ENCODE measurements around the gene SH3BP2.

SH3BP2 gene

GRCh38 chr4:2809610-2810180 is 16.8 kb downstream of the SH3BP2 start:
- FAIRE-seq (no peak), DNase-seq (ENCODE audit: insufficient read length, low spot score) (no peak)

GRCh38 chr4:2810388-2810787 is 17.5 kb downstream of the SH3BP2 start:
- TF ChIP-seq TAF1 (IDR thresholded peaks at IDR 0.05; ENCODE audit: low read depth, low read length): no peak
- DNase-seq (ENCODE audit: insufficient read length, low spot score) (no peak), FAIRE-seq (no peak)

More at GRCh38 chr4:2809610-2810180, 16.8 kb downstream of the SH3BP2 start:
- TF ChIP-seq SPI1 (IDR thresholded peaks at IDR 0.05; ENCODE audit: low read depth, low read length) (no peak), POLR2AphosphoS5 (IDR thresholded peaks at IDR 0.05; ENCODE audit: low read depth, low read length) (no peak), POU2F2 (IDR thresholded peaks at IDR 0.05; ENCODE audit: low read depth, low read length) (no peak), PAX5 (IDR thresholded peaks at IDR 0.05; ENCODE audit: insufficient read depth, low read length, severe bottlenecking) (no peak), TAF1 (IDR thresholded peaks at IDR 0.05; ENCODE audit: low read depth, low read length) (no peak), POLR2A (IDR thresholded peaks at IDR 0.05; ENCODE audit: low read depth, low read length) (no peak)

- TF ChIP-seq POLR2AphosphoS5 (IDR thresholded peaks at IDR 0.05; ENCODE audit: low read depth, low read length): no peak
- TF ChIP-seq TAF1 (IDR thresholded peaks at IDR 0.05; ENCODE audit: low read depth, low read length): no peak
- 0 out of 2 replicates have a peak, but pooled peaks have one; percentile 27 for TF ChIP-seq POLR2A (IDR thresholded peaks at IDR 0.05; ENCODE audit: low read depth, low read length)
- peak; percentile 74 for TF ChIP-seq SPI1 (IDR thresholded peaks at IDR 0.05; ENCODE audit: low read depth, low read length)
- peak; percentile 30; the same call in 1 of the 2 replicates for TF ChIP-seq POU2F2 (IDR thresholded peaks at IDR 0.05; ENCODE audit: low read depth, low read length)
- TF ChIP-seq PAX5 (IDR thresholded peaks at IDR 0.05; ENCODE audit: insufficient read depth, low read length, severe bottlenecking): no peak
- peak; percentile 74 for DNase-seq (ENCODE audit: insufficient read length, low spot score)
- peak; percentile 96 for FAIRE-seq
Measured at GRCh38 chr4:2811830-2812611, 19.1 kb downstream of the SH3BP2 start.

DNA sequence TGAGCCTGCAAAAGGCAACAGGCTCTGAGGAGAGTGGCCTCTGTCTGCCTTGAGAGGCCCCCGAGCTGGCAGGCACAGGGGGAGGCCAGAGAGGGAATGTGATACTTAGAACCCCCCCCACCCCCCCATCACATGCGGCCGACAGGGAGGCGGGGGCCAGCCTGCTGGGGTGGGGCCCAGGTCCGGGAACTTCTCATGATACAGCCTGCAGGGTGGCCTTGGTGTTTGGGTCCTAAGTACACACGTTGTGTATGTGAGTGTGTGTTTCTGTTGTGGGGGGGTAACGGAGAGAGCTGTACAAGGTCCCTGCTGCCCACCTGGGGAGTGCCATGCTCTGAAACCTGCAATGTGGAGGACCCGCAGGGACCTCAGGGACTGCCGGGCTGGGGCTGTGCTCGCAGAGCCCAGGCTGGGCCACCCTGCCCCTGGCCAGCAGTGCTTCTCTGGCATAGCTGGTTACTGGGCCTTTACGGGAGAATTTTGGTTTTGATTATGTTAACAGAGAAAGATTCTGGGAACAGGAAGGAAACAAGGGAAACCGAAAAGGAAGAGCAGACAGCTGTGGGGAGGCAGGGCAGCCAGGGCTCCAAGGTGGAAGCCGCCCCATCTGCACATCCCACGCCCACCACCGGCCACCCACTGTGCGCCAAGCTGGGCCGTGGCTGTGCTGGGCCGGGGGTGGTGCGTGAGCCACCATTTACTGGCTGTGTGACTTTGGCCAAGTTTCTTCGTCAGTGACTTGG is 19.9 kb downstream of the SH3BP2 start:
- no peak for TF ChIP-seq TAF1 (IDR thresholded peaks at IDR 0.05; ENCODE audit: low read depth, low read length)
- no peak for TF ChIP-seq POLR2A (IDR thresholded peaks at IDR 0.05; ENCODE audit: low read depth, low read length)
- TF ChIP-seq PAX5 (IDR thresholded peaks at IDR 0.05; ENCODE audit: insufficient read depth, low read length, severe bottlenecking): no peak
- no peak for TF ChIP-seq SPI1 (IDR thresholded peaks at IDR 0.05; ENCODE audit: low read depth, low read length)
- no peak for TF ChIP-seq POLR2AphosphoS5 (IDR thresholded peaks at IDR 0.05; ENCODE audit: low read depth, low read length)
- TF ChIP-seq POU2F2 (IDR thresholded peaks at IDR 0.05; ENCODE audit: low read depth, low read length): no peak
- DNase-seq (ENCODE audit: insufficient read length, low spot score): no peak
- no peak for FAIRE-seq

DNA sequence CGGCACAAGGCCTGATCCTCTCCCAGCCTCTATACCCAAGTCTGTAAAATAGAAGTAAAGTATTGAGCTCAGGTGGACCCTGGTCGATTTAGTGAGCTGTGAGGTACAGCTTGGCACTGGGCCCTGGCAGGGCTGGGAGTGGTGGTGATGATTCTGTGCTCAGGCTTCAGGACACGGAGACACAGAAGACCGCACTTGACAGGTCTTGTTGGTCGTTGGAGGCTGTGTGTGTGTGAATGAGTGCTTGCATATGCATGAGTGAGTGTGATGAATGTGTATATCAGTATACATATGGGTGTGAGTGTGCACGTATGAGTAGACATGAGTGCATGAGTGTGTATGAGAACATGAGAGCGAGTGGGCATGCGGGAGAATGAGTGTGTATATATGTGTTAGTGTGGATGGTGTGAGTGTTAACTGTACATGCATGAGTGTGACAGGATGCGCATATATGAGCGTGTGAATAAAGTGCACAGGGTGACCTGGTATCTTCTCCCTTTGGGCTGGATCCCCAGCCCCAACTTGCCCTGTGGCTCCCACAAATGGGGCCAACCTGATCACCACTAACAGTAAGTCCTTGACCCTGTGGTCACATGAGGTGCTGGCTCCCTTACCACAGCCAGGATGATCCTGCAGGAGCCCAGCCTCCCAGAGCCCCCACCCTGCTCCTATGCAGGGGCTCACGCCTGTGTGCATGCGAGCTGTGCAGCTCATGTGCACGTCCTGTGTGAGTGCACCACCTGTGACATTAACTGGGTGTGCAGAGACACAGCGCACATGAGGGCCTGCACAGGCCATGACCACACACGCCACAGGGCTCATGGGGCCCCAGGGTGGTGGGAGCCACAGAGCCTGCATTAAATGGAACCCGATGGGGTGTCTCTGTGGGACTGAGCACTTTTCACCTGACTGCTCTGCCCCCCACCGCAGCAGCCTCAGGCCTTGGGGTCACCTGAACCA is 20.8 kb downstream of the SH3BP2 start:
- DNase-seq (ENCODE audit: insufficient read length, low spot score) (no peak), FAIRE-seq (peak; percentile 87)
- TF ChIP-seq POU2F2 (IDR thresholded peaks at IDR 0.05; ENCODE audit: low read depth, low read length) (peak; percentile 80), PAX5 (IDR thresholded peaks at IDR 0.05; ENCODE audit: insufficient read depth, low read length, severe bottlenecking) (no peak)

DNA sequence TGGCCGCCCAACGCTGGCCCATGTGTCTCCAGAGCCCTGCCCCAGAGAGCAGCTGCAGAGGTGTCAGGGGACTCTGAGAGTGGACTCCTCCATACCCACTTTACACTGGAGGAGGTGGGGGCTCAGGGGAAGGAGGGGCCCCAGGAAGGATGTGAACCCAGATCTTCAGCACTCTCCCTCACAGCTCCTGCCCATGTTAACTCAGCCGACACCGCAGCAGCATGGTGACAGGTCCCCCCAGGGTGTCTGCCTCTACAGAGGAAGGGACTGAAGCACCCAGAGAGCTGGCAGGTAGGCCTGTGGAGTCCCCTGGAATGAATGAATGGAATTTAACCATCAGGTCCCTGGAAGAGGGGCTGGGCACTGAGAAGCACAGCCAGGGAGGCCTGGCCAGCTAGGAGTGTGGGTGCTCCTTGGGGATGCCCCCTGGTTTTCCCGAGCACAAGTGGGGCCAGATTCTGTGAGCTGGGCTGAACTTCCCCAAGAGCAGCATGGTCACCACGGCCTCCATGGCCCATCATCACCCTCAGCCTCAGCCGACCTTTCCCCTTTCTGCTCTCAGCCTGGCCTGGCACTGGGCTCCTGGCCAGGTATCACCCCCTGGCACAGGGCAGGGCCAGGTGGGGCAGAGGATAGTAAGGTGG is 21.9 kb downstream of the SH3BP2 start:
- no peak for DNase-seq (ENCODE audit: insufficient read length, low spot score)
- no peak for FAIRE-seq
- TF ChIP-seq PAX5 (IDR thresholded peaks at IDR 0.05; ENCODE audit: insufficient read depth, low read length, severe bottlenecking) (no peak), POU2F2 (IDR thresholded peaks at IDR 0.05; ENCODE audit: low read depth, low read length) (no peak), POLR2AphosphoS5 (IDR thresholded peaks at IDR 0.05; ENCODE audit: low read depth, low read length) (no peak), POLR2A (IDR thresholded peaks at IDR 0.05; ENCODE audit: low read depth, low read length) (no peak), SPI1 (IDR thresholded peaks at IDR 0.05; ENCODE audit: low read depth, low read length) (no peak), TAF1 (IDR thresholded peaks at IDR 0.05; ENCODE audit: low read depth, low read length) (no peak)

DNA sequence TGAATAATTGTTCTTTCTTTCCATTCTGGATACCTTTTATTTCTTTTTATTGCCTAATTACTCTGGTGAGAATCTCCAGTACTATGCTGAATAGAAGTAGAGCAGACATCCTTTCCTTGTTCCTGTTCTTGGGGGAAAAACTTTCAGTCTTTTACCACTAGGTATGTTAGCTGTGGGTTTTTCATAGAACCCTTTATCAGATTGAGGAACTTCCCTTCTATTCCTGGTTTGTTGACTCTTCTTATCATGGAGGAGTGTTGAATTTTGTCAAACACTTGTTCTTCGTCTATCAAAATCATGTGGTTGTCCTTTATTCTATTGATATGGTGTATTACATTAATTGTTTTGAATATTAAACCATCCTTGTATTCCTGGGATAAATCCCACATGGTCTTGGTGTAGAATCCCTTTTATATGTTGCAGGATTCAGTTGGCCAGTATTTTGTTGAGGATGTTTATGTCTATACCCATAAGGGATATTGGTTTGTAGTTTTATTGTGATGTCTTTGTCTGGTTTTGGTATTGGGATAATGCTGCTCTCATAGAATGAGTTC is 23.6 kb downstream of the SH3BP2 start:
- no peak for DNase-seq (ENCODE audit: insufficient read length, low spot score)
- no peak for TF ChIP-seq POLR2AphosphoS5 (IDR thresholded peaks at IDR 0.05; ENCODE audit: low read depth, low read length)
- no peak for TF ChIP-seq POU2F2 (IDR thresholded peaks at IDR 0.05; ENCODE audit: low read depth, low read length)
- no peak for TF ChIP-seq POLR2A (IDR thresholded peaks at IDR 0.05; ENCODE audit: low read depth, low read length)
- no peak for TF ChIP-seq PAX5 (IDR thresholded peaks at IDR 0.05; ENCODE audit: insufficient read depth, low read length, severe bottlenecking)
- no peak for TF ChIP-seq SPI1 (IDR thresholded peaks at IDR 0.05; ENCODE audit: low read depth, low read length)
- no peak for TF ChIP-seq TAF1 (IDR thresholded peaks at IDR 0.05; ENCODE audit: low read depth, low read length)
- FAIRE-seq: no peak

- FAIRE-seq (peak; percentile 16), DNase-seq (ENCODE audit: insufficient read length, low spot score) (no peak)
- TF ChIP-seq TAF1 (IDR thresholded peaks at IDR 0.05; ENCODE audit: low read depth, low read length) (no peak), POU2F2 (IDR thresholded peaks at IDR 0.05; ENCODE audit: low read depth, low read length) (no peak), POLR2AphosphoS5 (IDR thresholded peaks at IDR 0.05; ENCODE audit: low read depth, low read length) (no peak), PAX5 (IDR thresholded peaks at IDR 0.05; ENCODE audit: insufficient read depth, low read length, severe bottlenecking) (no peak), SPI1 (IDR thresholded peaks at IDR 0.05; ENCODE audit: low read depth, low read length) (no peak), POLR2A (IDR thresholded peaks at IDR 0.05; ENCODE audit: low read depth, low read length) (no peak)
Measured at GRCh38 chr4:2817137-2817536, 24.3 kb downstream of the SH3BP2 start.
